CD14-positive monocyte (primary cell): ENCODE data around the gene TTC12. TPM values are rescaled to one million over a fixed set of nuclear protein-coding genes. Genes with fewer than 3 reads are reported as not detected.

Source experiments
- DNase-seq, 3 donors: peaks; one replicate each; pipeline ENCODE4 v3.0.0-alpha.2; 2011 to 2022
- H2AFZ ChIP-seq: 2 replicates; pipeline ENCODE4 v1.6.0; 2012; ENCODE audit warnings: mild to moderate bottlenecking, low read depth, low read length, inconsistent platforms; ENCODE audit not compliant: insufficient read depth, poor library complexity, severe bottlenecking
- H3K27ac ChIP-seq, 2 donors: 1 replicate in 1 of 2; 2 replicates in 1 of 2; pipeline ENCODE4 v1.5.1; 2012 to 2013; ENCODE audit warnings: low read length in 2 of 2, control low read depth in 1 of 2, inconsistent platforms in 1 of 2, low read depth in 1 of 2, mild to moderate bottlenecking in 1 of 2
- H3K27me3 ChIP-seq, 2 donors: one replicate each; pipeline versions ENCODE4 v1.6.0 to v1.6.1; 2011 to 2013; ENCODE audit warnings: low read length in 2 of 2; ENCODE audit not compliant: control insufficient read depth in 2 of 2, insufficient read depth in 2 of 2
- H3K36me3 ChIP-seq, 2 donors: replicated peaks in 1 of 2; 1 replicate in 1 of 2; 2 replicates in 1 of 2; pipeline versions ENCODE4 v1.5.1 to v1.6.1; 2012 to 2013; ENCODE audit warnings: low read length in 2 of 2, control low read depth in 1 of 2, inconsistent platforms in 1 of 2, mild to moderate bottlenecking in 1 of 2; ENCODE audit not compliant: insufficient read depth in 2 of 2, control insufficient read depth in 1 of 2
- H3K4me1 ChIP-seq, 2 donors: 1 replicate in 1 of 2; 2 replicates in 1 of 2; pipeline versions ENCODE4 v1.5.1 to v1.6.1; 2012 to 2013; ENCODE audit warnings: low read length in 2 of 2, control low read depth in 1 of 2, inconsistent platforms in 1 of 2, mild to moderate bottlenecking in 1 of 2, moderate library complexity in 1 of 2; ENCODE audit not compliant: insufficient read depth in 2 of 2, control insufficient read depth in 1 of 2
- H3K4me2 ChIP-seq: replicated peaks from 2 replicates; pipeline ENCODE3; 2012; ENCODE audit warnings: low read length, moderate library complexity, mild to moderate bottlenecking; ENCODE audit not compliant: poor library complexity, severe bottlenecking; ENCODE audit errors: extremely low read depth
- H3K4me3 ChIP-seq, 3 experiments: fragments of 200-600 bp in 1 of 3; sonication (generic) in 1 of 3; replicated peaks in 1 of 3; 1 replicate in 2 of 3; 2 replicates in 1 of 3; pipeline ENCODE4 v1.5.1; 2011 to 2013; ENCODE audit warnings: low read length in 3 of 3, mild to moderate bottlenecking in 3 of 3, control low read depth in 2 of 3, low read depth in 2 of 3, inconsistent platforms in 1 of 3, moderate library complexity in 1 of 3
- H3K79me2 ChIP-seq: 2 replicates; pipeline ENCODE4 v1.6.0; 2012; ENCODE audit warnings: mild to moderate bottlenecking, control low read depth, inconsistent platforms, low read length, moderate library complexity; ENCODE audit not compliant: insufficient read depth
- H3K9ac ChIP-seq: 2 replicates; pipeline ENCODE4 v1.6.0; 2017; ENCODE audit warnings: low read length, mild to moderate bottlenecking; ENCODE audit not compliant: insufficient read depth, poor library complexity, severe bottlenecking
- H3K9me3 ChIP-seq, 2 donors: replicated peaks in 1 of 2; 1 replicate in 1 of 2; 2 replicates in 1 of 2; pipeline versions ENCODE4 v1.5.1 to v1.6.1; 2012 to 2013; ENCODE audit warnings: low read length in 2 of 2, control low read depth in 1 of 2; ENCODE audit not compliant: control insufficient read depth in 1 of 2, insufficient read depth in 1 of 2
- H4K20me1 ChIP-seq: 2 replicates; pipeline ENCODE4 v1.6.0; 2012; ENCODE audit warnings: mild to moderate bottlenecking, low read length, control low read depth, moderate library complexity; ENCODE audit not compliant: insufficient read depth
- H3K27ac Mint-ChIP-seq, 7 donors: one replicate each; pipeline ENCODE4 v1.8.0; 2020; ENCODE audit warnings: mild to moderate bottlenecking in 7 of 7, mixed read lengths in 7 of 7, moderate library complexity in 6 of 7, inconsistent platforms in 2 of 7
- H3K27me3 Mint-ChIP-seq, 3 donors: one replicate each; pipeline ENCODE4 v1.8.0; 2021 to 2022; ENCODE audit warnings: low read depth in 3 of 3, mild to moderate bottlenecking in 3 of 3, mixed read lengths in 3 of 3, moderate library complexity in 3 of 3, inconsistent platforms in 1 of 3
- H3K36me3 Mint-ChIP-seq, 2 donors: one replicate each; pipeline ENCODE4 v1.8.0; 2020; ENCODE audit warnings: mixed read lengths in 2 of 2, inconsistent platforms in 1 of 2, mild to moderate bottlenecking in 1 of 2
- H3K4me1 Mint-ChIP-seq: one replicate; pipeline ENCODE4 v1.8.0; 2020; ENCODE audit warnings: mild to moderate bottlenecking, mixed read lengths
- H3K4me3 Mint-ChIP-seq, 2 donors: one replicate each; pipeline ENCODE4 v1.8.0; 2020; ENCODE audit warnings: mild to moderate bottlenecking in 2 of 2, mixed read lengths in 2 of 2, moderate library complexity in 1 of 2
- H3K9me3 Mint-ChIP-seq, 7 donors: one replicate each; pipeline ENCODE4 v1.8.0; 2020 to 2022; ENCODE audit warnings: mixed read lengths in 7 of 7, mild to moderate bottlenecking in 6 of 7, moderate library complexity in 6 of 7, inconsistent platforms in 2 of 7
- CTCF ChIP-seq: fragments of 200-600 bp; IDR thresholded peaks from one replicate; pipeline ENCODE4 v1.8.0; 2022; ENCODE audit warnings: antibody characterized with exemption, mild to moderate bottlenecking
- WGBS: methylation state at CpG from one replicate; pipeline ENCODE4 v1.1.5; 2013; ENCODE audit warnings: missing lambda C conversion rate; ENCODE audit not compliant: insufficient coverage; 5-methylcytosine and 5-hydroxymethylcytosine counted together
- intact Hi-C, 2 donors: fragments of 100-400 bp; cut with micrococcal nuclease; formaldehyde crosslinking; loops; one replicate each; pipeline versions ENCODE4 v1.15.0 to v1.15.1; 2023
- polyA plus RNA-seq, 3 donors: library from polyadenylated mRNA; depleted of rRNA in 1 of 3; unstranded in 2 of 3; stranded (reverse) in 1 of 3; fragments of 300-500 nt in 2 of 3; fragments of >200 nt in 1 of 3; fragmentation: Illumina TruSeq in 2 of 3; gene quantifications; 1 replicate in 2 of 3; 2 replicates in 1 of 3; pipeline ENCODE4 v1.2.3, GENCODE V29; 2012 to 2021

The TTC12 gene
- polyA plus RNA-seq, 3 donors, result 1.7 to 3.0 (median 2.4) TPM

GRCh38 chr11:113370634-113371033 lies 56.3 kb downstream of the TTC12 start:
- no peak overlapping the region for H3K4me2 ChIP-seq
- H3K27me3 ChIP-seq, result no peaks in the 10 kb centered on the region
- no peaks in the 10 kb centered on the region for H3K4me1 Mint-ChIP-seq
- H3K36me3 Mint-ChIP-seq, result no peaks in the 10 kb centered on the region
- H3K27me3 Mint-ChIP-seq, result peaks cover 0 to 1% (median 0%) of the 10 kb centered on the region in 3 donors
- H3K9me3 ChIP-seq, result no peaks in the 10 kb centered on the region
- 57% methylated on average over 1 of the region's 5 CpGs for WGBS
- H3K27ac ChIP-seq, result no peak overlapping the region
- no peak for TF ChIP-seq CTCF
- H3K4me1 ChIP-seq, result no peaks in the 10 kb centered on the region
- H3K79me2 ChIP-seq, result no peaks in the 10 kb centered on the region
- H2AFZ ChIP-seq, result no peak overlapping the region
- DNase-seq, result no peak
- intact Hi-C loops, result no loop called here
- no peak overlapping the region for H3K4me3 Mint-ChIP-seq
- H3K27ac Mint-ChIP-seq, result no peak overlapping the region
- no peaks in the 10 kb centered on the region for H4K20me1 ChIP-seq
- no peaks in the 10 kb centered on the region for H3K9me3 Mint-ChIP-seq
- H3K9ac ChIP-seq, result no peak overlapping the region
- no peak overlapping the region for H3K4me3 ChIP-seq
- no peaks in the 10 kb centered on the region for H3K36me3 ChIP-seq

GRCh38 chr11:113372309-113372708 lies 57.9 kb downstream of the TTC12 start:
- no peak overlapping the region for H3K27ac Mint-ChIP-seq
- Histone ChIP-seq H3K4me2 (no peak overlapping the region), H2AFZ (no peak overlapping the region), H3K9ac (no peak overlapping the region), H4K20me1 (no peaks in the 10 kb centered on the region), H3K4me1 (no peaks in the 10 kb centered on the region), H3K36me3 (no peaks in the 10 kb centered on the region), H3K27ac (no peak overlapping the region), H3K27me3 (no peaks in the 10 kb centered on the region), H3K79me2 (no peaks in the 10 kb centered on the region), H3K4me3 (no peak overlapping the region), H3K9me3 (no peaks in the 10 kb centered on the region)
- no peaks in the 10 kb centered on the region for H3K9me3 Mint-ChIP-seq
- H3K36me3 Mint-ChIP-seq, result no peaks in the 10 kb centered on the region
- H3K27me3 Mint-ChIP-seq, result peaks cover 0 to 1% (median 0%) of the 10 kb centered on the region in 3 donors
- DNase-seq, result no peak
- TF ChIP-seq CTCF, result no peak
- intact Hi-C loops, result no loop called here
- H3K4me3 Mint-ChIP-seq, result no peak overlapping the region
- H3K4me1 Mint-ChIP-seq, result peaks cover 2% of the 10 kb centered on the region
- no CpG with 5 or more reads among the region's 4 CpGs for WGBS
